ENCODE data around the gene HEXIM1. TPM values are rescaled to one million over a fixed set of nuclear protein-coding genes. Genes with fewer than 3 reads are reported as not detected.

The HEXIM1 gene
- total RNA-seq, 1 donor from 2014 or later, result 38.8 TPM

DNA sequence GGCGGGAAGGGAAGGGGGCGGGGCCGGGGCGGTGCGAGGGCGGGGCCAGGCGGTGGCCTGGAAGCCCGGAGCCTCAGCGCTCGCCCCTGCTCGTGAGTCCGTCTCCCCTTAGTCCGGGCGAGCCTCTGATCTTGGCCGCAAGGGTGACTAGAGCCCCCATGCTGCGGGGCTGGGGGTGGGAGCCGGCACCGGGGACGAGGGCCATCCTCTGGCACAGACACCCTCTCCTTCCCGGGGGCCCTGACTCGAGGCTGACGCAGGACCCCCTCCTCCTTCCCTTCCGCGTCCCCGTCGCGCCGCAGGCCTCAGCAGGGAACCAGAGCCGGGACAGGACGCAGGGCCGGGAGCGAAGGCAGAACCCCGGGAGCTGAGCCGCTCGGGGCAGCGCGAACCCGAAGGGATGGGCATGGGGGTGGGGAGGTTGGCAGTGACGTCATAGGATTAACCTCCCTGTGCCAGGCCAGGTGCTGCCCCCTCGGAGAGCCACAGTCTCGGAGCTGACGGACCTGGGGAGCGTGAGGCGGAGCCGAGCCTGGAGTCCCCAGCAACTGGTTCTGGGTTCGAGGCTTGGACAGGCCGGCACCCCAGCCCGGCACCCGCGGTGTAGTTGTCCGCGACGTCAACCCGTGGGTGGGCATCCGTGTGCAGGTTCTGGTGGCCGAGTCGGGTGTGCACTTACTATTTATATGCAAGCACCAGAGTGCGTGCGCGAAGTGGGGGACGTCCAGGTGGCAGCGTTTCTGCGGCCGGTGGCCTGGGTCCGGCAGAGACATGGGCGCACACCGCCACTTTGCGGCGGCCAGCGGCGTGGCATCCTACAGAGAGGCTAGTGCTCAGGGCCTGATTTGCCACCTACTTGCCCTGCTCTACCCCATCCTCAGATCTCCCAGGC, 15.5 kb upstream of the HEXIM1 start:
- peak; percentile 53 to 77 for DNase-seq (ENCODE audit: low spot score in 2 of 2, unreplicated experiment in 2 of 2)
- TF ChIP-seq, protein P1, sequence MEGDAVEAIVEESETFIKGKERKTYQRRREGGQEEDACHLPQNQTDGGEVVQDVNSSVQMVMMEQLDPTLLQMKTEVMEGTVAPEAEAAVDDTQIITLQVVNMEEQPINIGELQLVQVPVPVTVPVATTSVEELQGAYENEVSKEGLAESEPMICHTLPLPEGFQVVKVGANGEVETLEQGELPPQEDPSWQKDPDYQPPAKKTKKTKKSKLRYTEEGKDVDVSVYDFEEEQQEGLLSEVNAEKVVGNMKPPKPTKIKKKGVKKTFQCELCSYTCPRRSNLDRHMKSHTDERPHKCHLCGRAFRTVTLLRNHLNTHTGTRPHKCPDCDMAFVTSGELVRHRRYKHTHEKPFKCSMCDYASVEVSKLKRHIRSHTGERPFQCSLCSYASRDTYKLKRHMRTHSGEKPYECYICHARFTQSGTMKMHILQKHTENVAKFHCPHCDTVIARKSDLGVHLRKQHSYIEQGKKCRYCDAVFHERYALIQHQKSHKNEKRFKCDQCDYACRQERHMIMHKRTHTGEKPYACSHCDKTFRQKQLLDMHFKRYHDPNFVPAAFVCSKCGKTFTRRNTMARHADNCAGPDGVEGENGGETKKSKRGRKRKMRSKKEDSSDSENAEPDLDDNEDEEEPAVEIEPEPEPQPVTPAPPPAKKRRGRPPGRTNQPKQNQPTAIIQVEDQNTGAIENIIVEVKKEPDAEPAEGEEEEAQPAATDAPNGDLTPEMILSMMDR (IDR thresholded peaks at IDR 0.05; ENCODE audit: unreplicated experiment), result peak; percentile 57
- H3K27ac Mint-ChIP-seq, result peak overlapping the region; percentile 92

DNA sequence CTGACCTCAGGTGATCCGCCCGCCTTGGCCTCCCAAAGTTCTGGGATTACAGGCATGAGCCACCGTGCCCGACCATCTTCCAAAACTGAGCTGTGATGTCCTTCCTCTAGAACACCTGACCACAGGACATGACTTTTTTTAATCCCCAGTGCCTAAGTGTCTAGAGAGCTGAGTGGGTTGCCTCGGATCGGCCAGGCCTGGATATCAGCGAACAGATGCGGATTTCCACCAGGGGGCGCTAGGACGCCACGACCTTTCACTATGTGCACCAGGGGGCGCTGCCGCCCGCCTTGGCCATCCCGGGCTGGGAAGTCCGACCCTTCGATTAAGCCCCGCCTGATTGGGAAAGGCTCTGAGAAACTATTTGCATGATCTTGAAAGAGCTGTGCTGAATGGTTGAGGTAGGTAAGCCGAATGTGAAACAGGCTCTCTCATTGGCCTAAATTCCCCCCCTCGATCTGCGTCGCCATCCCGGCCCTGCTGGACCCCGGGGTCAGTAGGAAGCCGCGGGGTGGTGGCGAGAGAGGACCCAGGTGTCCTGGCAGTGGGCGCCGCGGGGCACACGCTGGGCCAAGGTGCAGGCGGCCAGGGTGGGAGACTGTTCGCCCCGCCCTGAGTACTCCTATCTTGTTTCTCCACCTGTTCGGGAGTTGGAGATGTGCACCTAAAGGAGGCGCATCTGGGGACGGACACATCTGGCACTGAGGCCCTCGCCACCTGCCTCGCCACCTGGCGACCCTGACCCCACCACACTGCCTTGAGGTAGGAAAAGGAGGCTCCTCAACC, 12.9 kb upstream of the HEXIM1 start, which contains the start of gene ACBD4:
Gene ACBD4, plus strand, starts transcription at position 496 of the 786 bp plus-strand sequence. CDS start 458 bp downstream, outside the sequence.
- Mint-ChIP-seq H3K36me3 (no peaks in the 10 kb centered on the region), H3K4me1 (peaks cover 24% of the 10 kb centered on the region), H3K4me3 (peak within 1 kb of the TSS; percentile 76), H3K27me3 (ENCODE audit: low read depth) (no peaks in the 10 kb centered on the region), H3K27ac (peak within 1 kb of the TSS; percentile 34), H3K9me3 (no peaks in the 10 kb centered on the region)
- peak; percentile 93 to 99 for DNase-seq (ENCODE audit: low spot score in 2 of 2, unreplicated experiment in 2 of 2)
- TF ChIP-seq, protein P1 (IDR thresholded peaks at IDR 0.05; ENCODE audit: unreplicated experiment), result peak; percentile 100

More for the DNA sequence above, 15.5 kb upstream of the HEXIM1 start:
- Mint-ChIP-seq H3K36me3 (no peaks in the 10 kb centered on the region), H3K4me3 (peak overlapping the region; percentile 81), H3K9me3 (no peaks in the 10 kb centered on the region), H3K4me1 (peaks cover 42% of the 10 kb centered on the region), H3K27me3 (ENCODE audit: low read depth) (no peaks in the 10 kb centered on the region)

DNA sequence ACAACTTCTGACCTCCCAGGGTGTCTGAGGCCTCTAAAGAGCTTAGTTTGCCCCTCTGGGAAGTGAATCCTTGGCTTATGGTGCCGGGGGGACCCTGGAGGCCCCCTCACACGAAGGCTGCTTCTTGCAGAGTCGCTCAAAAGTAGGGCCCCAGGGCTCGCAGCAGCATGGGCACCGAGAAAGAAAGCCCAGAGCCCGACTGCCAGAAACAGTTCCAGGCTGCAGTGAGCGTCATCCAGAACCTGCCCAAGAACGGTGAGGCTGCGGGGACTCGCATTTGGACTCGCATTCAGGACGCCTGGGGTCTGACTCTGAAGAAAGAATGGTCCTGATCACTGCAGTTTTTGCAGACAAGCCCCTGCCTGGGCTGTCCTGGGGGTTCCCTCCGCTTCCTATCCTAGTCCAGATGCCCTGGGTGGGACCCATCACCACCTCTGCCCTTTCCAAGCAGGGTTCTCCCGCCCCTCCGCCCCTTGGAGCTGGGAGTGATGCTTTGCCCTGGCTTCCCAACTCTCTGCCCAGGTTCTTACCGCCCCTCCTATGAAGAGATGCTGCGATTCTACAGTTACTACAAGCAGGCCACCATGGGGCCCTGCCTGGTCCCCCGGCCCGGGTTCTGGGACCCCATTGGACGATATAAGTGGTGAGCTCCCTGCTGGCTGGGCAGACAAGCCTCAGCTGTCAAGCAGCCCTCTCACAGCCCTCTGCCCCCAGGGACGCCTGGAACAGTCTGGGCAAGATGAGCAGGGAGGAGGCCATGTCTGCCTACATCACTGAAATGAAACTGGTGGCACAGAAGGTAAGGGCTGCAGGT, 12.1 kb upstream of the HEXIM1 start:
- peaks cover 3% of the 10 kb centered on the region for H3K36me3 Mint-ChIP-seq
- no peaks in the 10 kb centered on the region for H3K27me3 Mint-ChIP-seq (ENCODE audit: low read depth)
- no peaks in the 10 kb centered on the region for H3K9me3 Mint-ChIP-seq
- TF ChIP-seq, protein P1 (IDR thresholded peaks at IDR 0.05; ENCODE audit: unreplicated experiment), result no peak
- H3K4me3 Mint-ChIP-seq, result peak overlapping the region; percentile 76
- peaks cover 16% of the 10 kb centered on the region for H3K4me1 Mint-ChIP-seq
- DNase-seq (ENCODE audit: low spot score in 2 of 2, unreplicated experiment in 2 of 2), result no peak
- no peak overlapping the region for H3K27ac Mint-ChIP-seq

DNA sequence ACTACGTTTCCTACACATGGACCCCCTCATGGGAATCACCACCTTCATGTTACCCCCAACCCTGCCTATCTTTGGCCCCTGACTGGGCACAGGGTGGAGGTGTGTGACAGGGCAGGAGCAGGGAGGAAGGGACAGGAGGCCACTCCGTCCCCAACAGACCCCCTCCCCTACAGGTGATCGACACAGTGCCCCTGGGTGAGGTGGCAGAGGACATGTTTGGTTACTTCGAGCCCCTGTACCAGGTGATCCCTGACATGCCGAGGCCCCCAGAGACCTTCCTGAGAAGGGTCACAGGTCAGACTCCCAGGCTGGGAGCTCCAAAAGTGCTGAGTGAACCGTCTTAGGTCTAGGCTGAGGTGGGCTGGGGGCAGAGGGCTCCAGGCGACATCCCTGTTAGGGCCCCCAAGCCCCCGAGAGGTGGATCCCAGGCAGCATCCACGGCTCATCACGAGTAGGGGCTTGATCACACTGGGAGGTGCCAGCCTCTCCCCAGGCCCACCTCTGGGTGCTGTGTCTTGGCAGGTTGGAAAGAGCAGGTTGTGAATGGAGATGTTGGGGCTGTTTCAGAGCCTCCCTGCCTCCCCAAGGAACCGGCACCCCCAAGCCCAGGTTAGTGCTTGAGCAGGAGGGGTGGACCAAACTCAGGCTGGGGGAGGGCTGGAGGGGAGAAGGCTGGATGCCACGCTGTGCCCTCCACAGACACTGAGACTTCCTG, 11.3 kb upstream of the HEXIM1 start:
- H3K9me3 Mint-ChIP-seq, result no peaks in the 10 kb centered on the region
- TF ChIP-seq, protein P1 (IDR thresholded peaks at IDR 0.05; ENCODE audit: unreplicated experiment), result no peak
- no peaks in the 10 kb centered on the region for H3K27me3 Mint-ChIP-seq (ENCODE audit: low read depth)
- no peak for DNase-seq (ENCODE audit: low spot score in 2 of 2, unreplicated experiment in 2 of 2)
- H3K36me3 Mint-ChIP-seq, result peaks cover 3% of the 10 kb centered on the region
- H3K4me3 Mint-ChIP-seq, result no peak overlapping the region
- peaks cover 12% of the 10 kb centered on the region for H3K4me1 Mint-ChIP-seq
- no peak overlapping the region for H3K27ac Mint-ChIP-seq

Data from mesothelial cell of epicardium (in vitro differentiated cells).